GM23338 (cell line): ENCODE measurements around the gene SIRT3. TPM values are rescaled to one million over a fixed set of nuclear protein-coding genes. Genes with fewer than 3 reads are reported as not detected.

ENCODE experiments used
- ATAC-seq: fragments of 200-7000 bp; cut with Tn5 transposase; 3 replicates; pipeline ENCODE4 v1.9.1; 2020
- DNase-seq: peaks from one replicate; pipeline ENCODE4 v3.0.0-alpha.2; 2015; ENCODE audit warnings: low spot score
- H2AFZ ChIP-seq: fragments of 200-600 bp; sonication (generic); 2 replicates; pipeline ENCODE4 v1.8.0; 2016; ENCODE audit warnings: antibody characterized with exemption, mild to moderate bottlenecking, moderate library complexity
- H3F3A ChIP-seq: fragments of 200-600 bp; sonication (generic); replicated peaks from 2 replicates; pipeline ENCODE4 v1.8.0; 2017; ENCODE audit warnings: antibody characterized with exemption, mixed run types, low read depth
- H3K27ac ChIP-seq: fragments of 200-600 bp; sonication (generic); 2 replicates; pipeline ENCODE4 v1.6.1; 2016; ENCODE audit warnings: low read depth
- H3K27me3 ChIP-seq: fragments of 200-600 bp; sonication (generic); 2 replicates; pipeline ENCODE4 v1.8.0; 2016; ENCODE audit warnings: mild to moderate bottlenecking, mixed run types, moderate library complexity; ENCODE audit not compliant: insufficient read depth
- H3K36me3 ChIP-seq: fragments of 200-600 bp; sonication (generic); 2 replicates; pipeline ENCODE4 v1.8.0; 2016; ENCODE audit warnings: mild to moderate bottlenecking; ENCODE audit not compliant: insufficient read depth
- H3K4me1 ChIP-seq: fragments of 200-600 bp; sonication (generic); 2 replicates; pipeline ENCODE4 v1.8.0; 2016; ENCODE audit warnings: mild to moderate bottlenecking, moderate library complexity; ENCODE audit not compliant: insufficient read depth
- H3K4me2 ChIP-seq: fragments of 200-600 bp; sonication (generic); 2 replicates; pipeline ENCODE4 v1.7.1; 2017; ENCODE audit warnings: mixed run types
- H3K4me3 ChIP-seq: fragments of 200-600 bp; sonication (generic); 2 replicates; pipeline ENCODE4 v1.6.1; 2016; ENCODE audit warnings: mixed run types
- H3K79me2 ChIP-seq: fragments of 200-600 bp; sonication (generic); replicated peaks from 2 replicates; pipeline ENCODE4 v1.8.0; 2017; ENCODE audit warnings: mild to moderate bottlenecking; ENCODE audit not compliant: insufficient read depth
- H3K9me2 ChIP-seq: fragments of 200-600 bp; sonication (generic); 2 replicates; pipeline ENCODE4 v1.8.0; 2017; ENCODE audit not compliant: insufficient read depth
- H4K20me1 ChIP-seq: fragments of 200-600 bp; sonication (generic); replicated peaks from 2 replicates; pipeline ENCODE4 v1.8.0; 2017; ENCODE audit warnings: mild to moderate bottlenecking; ENCODE audit not compliant: insufficient read depth
- H3K27ac Mint-ChIP-seq: 2 replicates; pipeline ENCODE4 v1.8.0; 2020; ENCODE audit warnings: inconsistent platforms, mild to moderate bottlenecking, moderate library complexity, mixed read lengths
- H3K27me3 Mint-ChIP-seq: 3 replicates; pipeline ENCODE4 v1.8.0; 2022; ENCODE audit warnings: low read depth, mild to moderate bottlenecking, moderate library complexity, mixed read lengths, inconsistent platforms; ENCODE audit not compliant: insufficient read depth, poor library complexity
- H3K36me3 Mint-ChIP-seq: 3 replicates; pipeline ENCODE4 v1.8.0; 2021; ENCODE audit warnings: low read depth, mild to moderate bottlenecking, inconsistent platforms, moderate library complexity, mixed read lengths
- H3K4me1 Mint-ChIP-seq: 3 replicates; pipeline ENCODE4 v1.8.0; 2020; ENCODE audit warnings: mild to moderate bottlenecking, inconsistent platforms, mixed read lengths
- H3K4me3 Mint-ChIP-seq: 3 replicates; pipeline ENCODE4 v1.8.0; 2021; ENCODE audit warnings: moderate library complexity, mild to moderate bottlenecking, inconsistent platforms, mixed read lengths
- H3K9me3 Mint-ChIP-seq: 3 replicates; pipeline ENCODE4 v1.8.0; 2020; ENCODE audit warnings: moderate library complexity, mild to moderate bottlenecking, inconsistent platforms, mixed read lengths
- CREB1 ChIP-seq: fragments of 250-450 bp; sonication (Bioruptor Pico); IDR thresholded peaks from 2 replicates; pipeline ENCODE4 v1.5.0; 2020; ENCODE audit warnings: low read depth, mild to moderate bottlenecking, moderate library complexity
- CTCF ChIP-seq, 2 experiments: fragments of 200-600 bp in 1 of 2; sonication (generic) in 1 of 2; conservative IDR thresholded peaks; 2 replicates each; pipeline versions ENCODE4 v1.5.1 to v1.6.1; 2016 to 2017; ENCODE audit warnings: antibody characterized with exemption in 2 of 2, low read depth in 2 of 2, mild to moderate bottlenecking in 2 of 2, moderate library complexity in 1 of 2
- ETS1 ChIP-seq: IDR thresholded peaks from 2 replicates; pipeline ENCODE4 v1.6.1; 2016; ENCODE audit warnings: antibody characterized with exemption
- EZH2 ChIP-seq: fragments of 200-600 bp; sonication (generic); IDR thresholded peaks from one replicate; pipeline ENCODE4 v1.8.0; 2017; ENCODE audit warnings: antibody characterized with exemption, mild to moderate bottlenecking, low read depth; ENCODE audit not compliant: unreplicated experiment
- JUNB ChIP-seq: IDR thresholded peaks from one replicate; pipeline ENCODE4 v1.6.1; 2016; ENCODE audit warnings: antibody characterized with exemption; ENCODE audit not compliant: unreplicated experiment
- NANOG ChIP-seq: IDR thresholded peaks from 2 replicates; pipeline ENCODE4 v1.6.1; 2016; ENCODE audit warnings: antibody characterized with exemption, borderline replicate concordance
- STAT1 ChIP-seq: IDR thresholded peaks from one replicate; pipeline ENCODE4 v1.6.1; 2016; ENCODE audit warnings: antibody characterized with exemption; ENCODE audit not compliant: unreplicated experiment
- ZNF114 ChIP-seq: fragments of 250-450 bp; sonication (Bioruptor Pico); IDR thresholded peaks from 2 replicates; pipeline ENCODE4 v1.5.0; 2020; ENCODE audit warnings: mild to moderate bottlenecking, moderate library complexity
- ZNF331 ChIP-seq: fragments of 250-450 bp; sonication (Bioruptor Pico); IDR thresholded peaks from 2 replicates; pipeline ENCODE4 v1.5.0; 2020; ENCODE audit warnings: low read depth, mild to moderate bottlenecking, moderate library complexity
- polyA plus RNA-seq: library from polyadenylated mRNA; unstranded; fragments of >200 nt; fragmentation: Nextera tagmentation; extraction: Ambion mirVana; gene quantifications from 2 replicates; pipeline ENCODE4 v1.2.1, GENCODE V29; 2016
- total RNA-seq: library from RNA; depleted of rRNA; stranded (reverse); fragments of >200 nt; shearing (Covaris generic); gene quantifications from 2 replicates; pipeline ENCODE4 v1.2.3, GENCODE V29; 2014

Gene SIRT3
- total and polyA plus RNA-seq, 2 experiments from 2014 or later = 7.0 to 11.4 TPM

- H3K4me2 ChIP-seq = no peak overlapping the region
- no peaks in the 10 kb centered on the region for H3K36me3 ChIP-seq
- peaks cover 5% of the 10 kb centered on the region; the same call in 1 of the 3 replicates for H3K36me3 Mint-ChIP-seq
- no peak for DNase-seq
- 0 out of 2 replicates have a peak, but pooled peaks cover 7% of the 10 kb centered on the region for H3K79me2 ChIP-seq
- no peaks in the 10 kb centered on the region for H3F3A ChIP-seq
- H3K27ac Mint-ChIP-seq = no peak overlapping the region
- no peaks in the 10 kb centered on the region for H3K9me3 Mint-ChIP-seq
- no peaks in the 10 kb centered on the region for H3K4me1 Mint-ChIP-seq
- TF ChIP-seq CTCF (conservative IDR thresholded peaks at IDR 0.05; ENCODE audit: low read depth in 2 of 2) (no peak), EZH2 (no peak), STAT1 (no peak), ZNF331 (CRISPR knock-in tag) (no peak), NANOG (no peak), CREB1 (CRISPR knock-in tag) (no peak), ETS1 (no peak), ZNF114 (CRISPR knock-in tag) (no peak)
- H2AFZ ChIP-seq = no peak overlapping the region
- H3K27ac ChIP-seq = no peak overlapping the region
- no peaks in the 10 kb centered on the region for H3K9me2 ChIP-seq
- peaks cover 18% of the 10 kb centered on the region for H3K27me3 Mint-ChIP-seq
- 0 out of 2 replicates have a peak, but pooled peaks cover 3% of the 10 kb centered on the region for H4K20me1 ChIP-seq
- no peak overlapping the region for H3K4me3 Mint-ChIP-seq
- H3K4me1 ChIP-seq = no peaks in the 10 kb centered on the region
- H3K4me3 ChIP-seq = no peak overlapping the region
- no peaks in the 10 kb centered on the region for H3K27me3 ChIP-seq
- no peak for ATAC-seq
Measured at GRCh38 chr11:223884-224283, 12.3 kb downstream of the SIRT3 start.

- H3K27ac Mint-ChIP-seq = no peak overlapping the region
- H3K79me2 ChIP-seq = 0 out of 2 replicates have a peak, but pooled peaks cover 6% of the 10 kb centered on the region
- no peaks in the 10 kb centered on the region for H3K9me2 ChIP-seq
- DNase-seq = no peak
- peaks cover 18% of the 10 kb centered on the region for H3K27me3 Mint-ChIP-seq
- peaks cover 5% of the 10 kb centered on the region; the same call in 1 of the 3 replicates for H3K36me3 Mint-ChIP-seq
- no peak overlapping the region for H3K4me2 ChIP-seq
- no peak overlapping the region for H2AFZ ChIP-seq
- H3K36me3 ChIP-seq = no peaks in the 10 kb centered on the region
- H3K27me3 ChIP-seq = no peaks in the 10 kb centered on the region
- H3K4me3 ChIP-seq = no peak overlapping the region
- ATAC-seq = no peak
- H3K9me3 Mint-ChIP-seq = no peaks in the 10 kb centered on the region
- 0 out of 2 replicates have a peak, but pooled peaks cover 3% of the 10 kb centered on the region for H4K20me1 ChIP-seq
- no peak overlapping the region for H3K27ac ChIP-seq
- H3K4me1 ChIP-seq = no peaks in the 10 kb centered on the region
- no peak overlapping the region for H3K4me3 Mint-ChIP-seq
- no peaks in the 10 kb centered on the region for H3F3A ChIP-seq
- no peaks in the 10 kb centered on the region for H3K4me1 Mint-ChIP-seq
- no peak for TF ChIP-seq ETS1
- no peak for TF ChIP-seq JUNB
- no peak for TF ChIP-seq STAT1
- no peak for TF ChIP-seq CREB1 (CRISPR knock-in tag)
- TF ChIP-seq CTCF (conservative IDR thresholded peaks at IDR 0.05; ENCODE audit: low read depth in 2 of 2) = no peak
Measured at GRCh38 chr11:223026-223789, 12.9 kb downstream of the SIRT3 start.
